Measurements from ENCODE around the gene PIGL.

DNA sequence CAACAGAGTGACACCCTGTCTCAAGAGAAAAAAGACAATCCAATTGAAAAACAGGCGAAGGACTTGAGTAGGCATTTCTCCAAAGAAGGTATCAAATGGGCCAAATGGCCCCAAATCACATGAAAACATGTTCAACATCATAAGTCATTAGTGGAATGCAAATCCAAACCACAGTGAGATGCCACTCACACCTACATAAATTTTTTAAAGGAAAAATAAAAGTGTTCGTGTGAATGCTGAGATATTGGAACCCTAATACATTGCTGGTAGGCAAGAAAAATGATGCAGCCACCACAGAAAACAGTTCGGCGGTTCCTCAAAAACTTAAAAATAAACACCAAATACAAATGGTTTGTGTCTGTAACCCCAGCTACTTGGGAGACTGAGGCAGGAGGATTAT, 45.2 kb downstream of the PIGL start:
- TF ChIP-seq CTCF (IDR thresholded peaks at IDR 0.05) (no peak), EZH2 (IDR thresholded peaks at IDR 0.05; ENCODE audit: borderline replicate concordance, insufficient read depth, low read depth, low read length, poor library complexity, severe bottlenecking) (no peak)

All from B cell (primary cell).